Aorta (tissue), 5 donors: ENCODE measurements around the gene H2BK1. TPM values are rescaled to one million over a fixed set of nuclear protein-coding genes. Genes with fewer than 3 reads are reported as not detected.

Experiments
- ATAC-seq: fragments of 200-7000 bp; cut with Tn5 transposase; one replicate; pipeline ENCODE4 v1.9.1; 2022; ENCODE audit warnings: moderate library complexity; ENCODE audit not compliant: low FRiP score
- DNase-seq, 2 donors: peaks; one replicate each; pipeline ENCODE4 v3.0.0-alpha.2; 2020
- H3K27ac ChIP-seq, 2 donors: one replicate each; pipeline ENCODE4 v1.5.1; 2013; ENCODE audit warnings: low read length in 2 of 2, mild to moderate bottlenecking in 2 of 2, moderate library complexity in 2 of 2, control low read depth in 1 of 2, inconsistent platforms in 1 of 2, low read depth in 1 of 2
- H3K27me3 ChIP-seq, 2 donors: one replicate each; pipeline ENCODE4 v1.6.1; 2013; ENCODE audit warnings: control low read depth in 1 of 2, low read length in 1 of 2, mild to moderate bottlenecking in 1 of 2, moderate library complexity in 1 of 2; ENCODE audit not compliant: insufficient read depth in 2 of 2, control insufficient read depth in 1 of 2
- H3K36me3 ChIP-seq, 2 donors: one replicate each; pipeline ENCODE4 v1.6.1; 2013; ENCODE audit warnings: control low read depth in 1 of 2, low read length in 1 of 2, mild to moderate bottlenecking in 1 of 2; ENCODE audit not compliant: insufficient read depth in 2 of 2, control insufficient read depth in 1 of 2
- H3K4me1 ChIP-seq, 2 donors: one replicate each; pipeline ENCODE4 v1.6.1; 2013; ENCODE audit warnings: low read length in 2 of 2, control low read depth in 1 of 2, mild to moderate bottlenecking in 1 of 2, moderate library complexity in 1 of 2; ENCODE audit not compliant: insufficient read depth in 2 of 2, control insufficient read depth in 1 of 2
- H3K4me3 ChIP-seq, 2 donors: one replicate each; pipeline ENCODE4 v1.5.1; 2013; ENCODE audit warnings: low read length in 2 of 2, control low read depth in 1 of 2, mild to moderate bottlenecking in 1 of 2
- H3K9me3 ChIP-seq: one replicate; pipeline ENCODE4 v1.6.1; 2013; ENCODE audit warnings: mild to moderate bottlenecking, low read length; ENCODE audit not compliant: control insufficient read depth
- WGBS, 2 donors: extraction: QIAGEN DNeasy Blood & Tissue Kit; methylation state at CpG; one replicate each; pipeline ENCODE4 v1.1.7; 2013; 5-methylcytosine and 5-hydroxymethylcytosine counted together
- intact Hi-C, 2 donors: fragments of 100-400 bp; cut with DNase I; formaldehyde crosslinking; loops; one replicate each; pipeline versions ENCODE4 v1.14.2 to v1.15.0; 2022
- polyA plus RNA-seq, 2 donors: library from polyadenylated mRNA; stranded (reverse); fragments of 200-250 nt; gene quantifications; one replicate each; pipeline ENCODE4 v1.2.3, GENCODE V29; 2013
- total RNA-seq, 2 donors: library from RNA; stranded (reverse); fragmentation: NEBNext Ultra II Directional; extraction: Animal tissue kit (Norgen Biotek cat#: 25700); gene quantifications; one replicate each; pipeline ENCODE4 v1.2.1, GENCODE V29; 2021
- donor health status: healthy with polysubstance abuse.
- donor health status: Bipolar disorder and iron deficiency.
- donor health status: DM: no; HTN: no; CAD: no.
- donor health status: DM: no; HTN: no; CAD: no.
- donor health status: DM: yes; HTN: yes; CAD: no.

The H2BK1 gene
- total and polyA plus RNA-seq, 4 donors = 2.2 TPM; not detected in 3

DNA sequence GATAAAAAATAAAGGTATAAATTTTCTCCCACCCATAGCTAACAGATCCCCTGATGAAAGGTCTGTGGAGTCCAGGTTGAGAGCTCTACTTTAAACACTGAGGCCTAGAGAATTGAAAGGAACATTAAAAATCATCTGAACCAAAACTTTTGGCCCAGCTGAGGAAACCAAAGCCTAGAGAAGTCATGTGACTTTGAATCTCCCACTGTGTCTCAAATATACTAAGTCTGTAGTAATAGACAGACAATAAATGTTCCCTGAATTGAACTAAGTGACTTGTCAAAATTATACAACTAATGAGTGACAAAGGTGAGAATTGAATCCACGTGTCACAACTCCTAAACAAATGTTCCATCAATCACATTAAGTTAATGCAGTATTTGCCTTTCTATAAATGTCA, 48.5 kb downstream of the H2BK1 start:
- Histone ChIP-seq H3K27ac (no peak overlapping the region), H3K36me3 (no peaks in the 10 kb centered on the region), H3K4me1 (no peaks in the 10 kb centered on the region), H3K9me3 (no peaks in the 10 kb centered on the region), H3K27me3 (no peaks in the 10 kb centered on the region), H3K4me3 (no peak overlapping the region)
- ATAC-seq (no peak), DNase-seq (no peak)
- intact Hi-C loops = no loop called here
- WGBS, 2 donors = 90 to 92% methylated on average over 1 of the region's 1 CpG

Other genes starting within 250 kb of the H2BK1 start
- 1 to 10 TPM in 1 of 2 donors, under 1 TPM in 1; 0.65 to 2.4 TPM for gene KCNH2, start 232.2 kb downstream of the H2BK1 start, total RNA-seq
- under 1 TPM; 0.23 to 0.63 TPM for gene KCNH2, start 232.2 kb downstream of the H2BK1 start, polyA plus RNA-seq
- 10 to 100 TPM; 28.1 to 32.4 TPM for gene NOS3, start 219.5 kb downstream of the H2BK1 start, total RNA-seq
- gene NOS3, start 219.5 kb downstream of the H2BK1 start, polyA plus RNA-seq = 10 to 100 TPM in 1 of 2 donors, under 1 TPM in 1; 0.63 to 17.3 TPM
- gene ATG9B, start 186.0 kb downstream of the H2BK1 start, total RNA-seq = under 1 TPM in 1 of 2 donors, not detected in 1; 0.12 TPM
- not detected for gene ATG9B, start 186.0 kb downstream of the H2BK1 start, polyA plus RNA-seq
- gene ABCB8, start 182.0 kb downstream of the H2BK1 start, total RNA-seq = 10 to 100 TPM; 18.7 to 30.8 TPM
- 10 to 100 TPM in 1 of 2 donors, 1 to 10 TPM in 1; 5.5 to 39.7 TPM for gene ABCB8, start 182.0 kb downstream of the H2BK1 start, polyA plus RNA-seq
- 1 to 10 TPM; 1.7 to 2.9 TPM for gene ASIC3, start 162.0 kb downstream of the H2BK1 start, total RNA-seq
- gene ASIC3, start 162.0 kb downstream of the H2BK1 start, polyA plus RNA-seq = 1 to 10 TPM in 1 of 2 donors, not detected in 1; 7.1 TPM
- gene CDK5, start 152.6 kb downstream of the H2BK1 start, total RNA-seq = 1 to 10 TPM; 4.1 to 6.6 TPM
- 1 to 10 TPM; 6.0 to 8.9 TPM for gene CDK5, start 152.6 kb downstream of the H2BK1 start, polyA plus RNA-seq
- gene SLC4A2, start 150.9 kb downstream of the H2BK1 start, total RNA-seq = 100 to 1,000 TPM; 118 to 128 TPM
- 100 to 1,000 TPM in 1 of 2 donors, 10 to 100 TPM in 1; 37.1 to 215 TPM for gene SLC4A2, start 150.9 kb downstream of the H2BK1 start, polyA plus RNA-seq
- gene FASTK, start 129.7 kb downstream of the H2BK1 start, total RNA-seq = 10 to 100 TPM; 45.6 to 56.6 TPM
- gene FASTK, start 129.7 kb downstream of the H2BK1 start, polyA plus RNA-seq = 100 to 1,000 TPM in 1 of 2 donors, 10 to 100 TPM in 1; 58.4 to 216 TPM
- gene TMUB1, start 127.0 kb downstream of the H2BK1 start, total RNA-seq = 10 to 100 TPM; 32.7 to 33.9 TPM
- 10 to 100 TPM; 19.0 to 72.4 TPM for gene TMUB1, start 127.0 kb downstream of the H2BK1 start, polyA plus RNA-seq
- gene AGAP3, start 124.0 kb downstream of the H2BK1 start, total RNA-seq = 100 to 1,000 TPM in 1 of 2 donors, 10 to 100 TPM in 1; 60.6 to 115 TPM
- gene AGAP3, start 124.0 kb downstream of the H2BK1 start, polyA plus RNA-seq = 100 to 1,000 TPM in 1 of 2 donors, 10 to 100 TPM in 1; 21.5 to 105 TPM
- gene GBX1, start 42.8 kb downstream of the H2BK1 start, total RNA-seq = not detected
- not detected for gene GBX1, start 42.8 kb downstream of the H2BK1 start, polyA plus RNA-seq
- not detected for gene ASB10, start 23.2 kb downstream of the H2BK1 start, total RNA-seq
- gene ASB10, start 23.2 kb downstream of the H2BK1 start, polyA plus RNA-seq = not detected
- gene ABCF2, start 16.7 kb upstream of the H2BK1 start, total RNA-seq = 10 to 100 TPM; 15.8 to 25.8 TPM
- gene ABCF2, start 16.7 kb upstream of the H2BK1 start, polyA plus RNA-seq = 10 to 100 TPM; 14.3 to 15.9 TPM
- 10 to 100 TPM; 49.1 to 51.6 TPM for gene CHPF2, start 22.0 kb upstream of the H2BK1 start, total RNA-seq
- gene CHPF2, start 22.0 kb upstream of the H2BK1 start, polyA plus RNA-seq = 10 to 100 TPM in 1 of 2 donors, 1 to 10 TPM in 1; 7.8 to 53.5 TPM
- 10 to 100 TPM; 52.4 to 84.4 TPM for gene SMARCD3, start 38.2 kb upstream of the H2BK1 start, total RNA-seq
- gene SMARCD3, start 38.2 kb upstream of the H2BK1 start, polyA plus RNA-seq = 100 to 1,000 TPM in 1 of 2 donors, 10 to 100 TPM in 1; 48.5 to 182 TPM
- gene NUB1, start 131.3 kb upstream of the H2BK1 start, total RNA-seq = 10 to 100 TPM; 47.4 to 56.6 TPM
- 10 to 100 TPM; 34.6 to 36.3 TPM for gene NUB1, start 131.3 kb upstream of the H2BK1 start, polyA plus RNA-seq
- gene WDR86, start 199.6 kb upstream of the H2BK1 start, total RNA-seq = 1 to 10 TPM; 2.8 to 4.4 TPM
- under 1 TPM in 1 of 2 donors, not detected in 1; 0.18 TPM for gene WDR86, start 199.6 kb upstream of the H2BK1 start, polyA plus RNA-seq
- 1 to 10 TPM in 1 of 2 donors, under 1 TPM in 1; 0.84 to 1.7 TPM for gene CRYGN, start 229.7 kb upstream of the H2BK1 start, total RNA-seq
- 1 to 10 TPM in 1 of 2 donors, under 1 TPM in 1; 0.56 to 1.4 TPM for gene CRYGN, start 229.7 kb upstream of the H2BK1 start, polyA plus RNA-seq